ENCODE results near the gene EPHB1.

EPHB1 gene

DNA sequence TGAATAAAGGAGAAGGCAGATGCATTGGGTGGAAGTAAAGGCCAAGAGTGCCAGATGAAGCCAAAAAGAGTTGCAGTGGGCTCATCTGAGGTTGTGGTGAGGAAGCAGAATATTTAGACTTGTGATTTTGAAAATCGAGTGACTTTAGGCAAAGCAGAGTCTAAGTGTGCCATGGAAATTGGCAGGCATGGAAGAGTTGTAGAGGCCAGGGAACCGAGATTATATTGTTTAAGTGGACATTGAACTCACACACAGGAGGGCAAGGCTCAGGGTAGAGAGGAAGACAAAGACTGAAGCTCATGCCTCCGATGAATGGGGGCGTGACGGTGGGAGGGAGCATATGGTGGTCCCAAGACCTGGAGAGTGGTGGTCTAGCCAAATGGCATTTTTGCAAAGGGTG lies 347.5 kb downstream of the EPHB1 start:
- DNase-seq: no peak

DNA sequence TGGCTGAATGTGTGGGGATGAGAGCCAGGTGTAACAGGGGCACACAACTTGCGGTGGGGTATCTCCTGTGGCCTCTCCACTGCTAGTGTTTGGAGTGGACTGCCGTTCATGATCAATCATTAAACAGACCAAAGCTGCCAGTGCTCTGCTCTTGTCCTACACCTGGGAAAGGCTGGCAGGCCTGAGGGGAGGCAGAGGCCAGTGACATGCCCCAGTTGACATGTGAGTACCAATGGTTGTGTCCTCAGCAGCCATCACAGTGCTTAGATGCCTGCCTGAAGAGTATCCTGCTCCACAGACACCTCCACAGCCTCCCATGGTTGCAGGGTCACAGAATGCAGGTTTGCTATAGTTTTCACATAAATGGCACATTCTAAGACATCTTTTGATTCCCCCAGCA lies 348.4 kb downstream of the EPHB1 start:
- DNase-seq: no peak

DNA sequence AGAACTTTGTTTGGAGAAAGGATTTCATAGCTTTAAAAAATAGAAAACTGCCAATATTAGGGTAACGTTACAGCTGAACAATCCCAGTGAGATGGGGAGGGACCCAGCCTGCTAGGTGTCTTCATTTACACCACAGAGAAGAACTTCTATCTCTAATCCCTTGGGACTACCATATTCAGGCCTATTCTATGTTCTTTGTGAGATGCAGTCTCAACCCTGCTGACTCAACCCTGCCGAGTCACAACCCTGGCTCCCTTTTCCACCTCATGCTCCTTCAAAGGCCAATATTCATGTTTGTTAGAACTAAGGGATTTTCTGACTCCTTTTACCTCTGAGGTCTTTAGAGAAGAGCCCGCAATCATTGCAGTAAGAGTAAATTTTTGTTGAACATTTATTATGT lies 350.5 kb downstream of the EPHB1 start:
- no peak for DNase-seq

DNA sequence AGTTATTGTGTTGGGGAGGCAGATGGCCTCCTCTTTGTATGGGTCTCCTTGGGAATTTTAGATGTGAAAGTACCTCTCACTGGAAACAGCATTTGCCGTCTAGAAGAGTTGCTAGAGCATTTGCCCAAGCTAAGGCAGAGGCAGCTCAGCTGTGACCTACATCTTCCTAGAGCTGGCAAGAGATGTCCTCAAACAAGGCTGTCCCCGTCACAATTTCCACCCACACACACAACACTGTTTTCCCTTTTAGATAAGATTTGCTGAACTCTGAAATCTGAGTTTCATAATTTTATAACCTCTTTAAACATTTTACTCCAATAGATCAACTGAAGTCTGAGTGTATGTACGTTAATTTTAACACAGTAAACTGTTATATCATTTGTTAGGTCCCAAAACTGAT lies 352.6 kb downstream of the EPHB1 start:
- DNase-seq: no peak

DNA sequence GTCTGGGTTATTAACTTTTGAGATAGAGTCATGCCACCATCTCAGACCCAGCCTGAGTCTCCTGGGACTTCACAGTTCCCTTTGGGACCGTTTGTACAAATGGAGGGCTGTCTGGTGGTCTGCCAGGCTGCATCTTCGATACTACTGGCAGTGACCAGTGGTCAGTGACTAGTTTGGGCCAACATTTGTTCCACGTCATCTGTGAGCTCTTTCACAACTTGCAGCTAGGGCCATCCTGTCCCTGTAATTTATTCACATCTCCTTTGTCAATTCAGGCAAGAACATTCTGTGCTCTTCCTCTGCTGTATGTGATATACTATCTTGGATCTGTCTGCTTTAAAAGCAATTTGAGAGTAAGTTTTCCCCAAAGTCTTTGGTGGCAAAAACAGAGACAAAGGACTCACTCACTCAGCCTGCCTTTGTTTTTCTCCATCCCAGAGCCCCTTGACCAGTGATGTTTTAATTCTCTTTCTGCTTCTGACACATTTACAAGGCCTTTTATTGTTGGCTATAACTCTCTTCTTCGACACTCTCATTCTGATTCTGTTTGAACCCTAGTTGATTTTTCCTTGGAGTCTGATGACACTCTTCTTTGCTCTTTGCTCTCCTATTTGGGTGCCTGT lies 353.4 kb downstream of the EPHB1 start:
- DNase-seq: no peak

DNA sequence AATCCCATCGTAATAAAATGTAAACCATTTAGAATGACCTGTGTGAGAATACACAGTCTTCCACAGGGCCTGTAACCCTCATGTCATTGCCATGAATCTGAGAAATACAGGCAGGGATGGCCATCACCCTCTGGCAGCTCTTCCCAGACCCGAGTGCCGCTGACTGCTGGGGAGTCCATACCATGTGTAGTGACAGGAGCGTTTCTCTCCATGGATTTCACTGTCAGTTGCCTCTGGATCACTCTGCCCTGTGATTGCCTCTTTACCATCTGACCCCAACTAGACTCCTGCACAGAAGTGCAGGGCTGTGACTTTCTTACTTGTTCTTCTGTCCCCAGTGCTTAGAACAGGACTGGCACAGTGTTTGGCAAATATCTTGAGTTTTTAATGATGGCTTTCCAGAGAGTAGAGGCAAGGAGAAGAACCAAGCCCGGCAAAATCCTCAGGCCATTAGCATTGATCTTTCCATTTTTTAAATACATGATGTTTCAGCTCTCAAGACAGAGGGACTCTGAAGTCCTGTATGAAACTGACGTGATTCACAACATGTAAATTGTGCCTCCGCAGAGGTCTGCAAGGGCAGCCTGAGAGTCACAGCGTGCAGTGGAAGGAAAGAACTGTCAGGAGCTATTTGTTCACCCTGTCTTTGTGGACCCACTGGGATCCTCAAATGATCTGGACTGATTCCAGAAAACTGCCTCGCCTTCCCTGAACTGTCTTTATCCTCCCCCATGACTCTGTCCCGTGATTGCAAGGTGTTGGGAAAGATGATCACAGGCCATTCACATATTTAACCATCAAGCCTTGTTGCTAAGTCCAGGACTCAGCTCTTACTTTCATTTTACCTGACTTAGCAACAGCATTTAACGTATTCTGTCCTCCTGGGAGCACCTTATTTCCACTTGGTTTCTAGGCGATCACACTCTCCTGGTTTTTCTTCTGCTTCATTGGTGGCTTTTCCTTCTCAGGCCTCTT lies 354.9 kb downstream of the EPHB1 start:
- no peak for DNase-seq

DNA sequence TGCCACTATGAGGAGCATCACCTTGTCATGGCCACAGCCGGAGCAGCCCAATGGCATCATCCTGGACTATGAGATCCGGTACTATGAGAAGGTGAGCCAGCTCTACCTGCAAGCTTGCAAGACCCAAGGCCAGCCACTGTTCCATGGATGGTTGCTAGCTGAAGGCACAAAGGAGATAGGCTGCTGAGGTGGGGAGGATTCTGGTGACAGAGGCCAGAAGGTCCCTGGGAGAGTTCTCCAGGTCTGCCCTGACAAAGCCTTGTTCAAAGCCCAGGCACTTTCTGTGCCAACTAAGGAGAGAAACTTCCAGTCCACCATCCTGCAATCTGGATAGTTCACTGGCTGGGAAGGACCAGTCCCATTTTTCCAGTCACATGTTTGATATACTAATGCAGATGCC lies 359.1 kb downstream of the EPHB1 start:
- no peak for DNase-seq

DNA sequence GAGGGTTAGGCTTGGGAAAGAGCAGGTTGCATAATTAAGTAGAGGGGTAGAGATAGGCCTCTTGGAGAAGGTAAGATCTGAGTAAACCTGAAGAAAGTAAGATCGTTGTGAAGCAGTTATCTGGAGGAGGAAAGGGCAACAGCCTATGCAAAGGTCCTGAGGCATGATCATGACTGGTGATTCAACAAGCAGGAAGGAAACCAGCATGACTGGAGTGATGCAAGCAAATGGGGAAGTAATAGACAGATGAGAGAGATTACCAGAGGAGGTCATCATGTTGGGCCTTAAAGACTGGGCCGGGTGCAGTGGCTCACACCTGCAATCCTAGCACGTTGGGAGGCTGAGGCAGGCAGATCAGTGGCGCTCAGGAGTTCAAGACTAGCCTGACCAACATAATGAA lies 360.2 kb downstream of the EPHB1 start:
- no peak for DNase-seq

DNA sequence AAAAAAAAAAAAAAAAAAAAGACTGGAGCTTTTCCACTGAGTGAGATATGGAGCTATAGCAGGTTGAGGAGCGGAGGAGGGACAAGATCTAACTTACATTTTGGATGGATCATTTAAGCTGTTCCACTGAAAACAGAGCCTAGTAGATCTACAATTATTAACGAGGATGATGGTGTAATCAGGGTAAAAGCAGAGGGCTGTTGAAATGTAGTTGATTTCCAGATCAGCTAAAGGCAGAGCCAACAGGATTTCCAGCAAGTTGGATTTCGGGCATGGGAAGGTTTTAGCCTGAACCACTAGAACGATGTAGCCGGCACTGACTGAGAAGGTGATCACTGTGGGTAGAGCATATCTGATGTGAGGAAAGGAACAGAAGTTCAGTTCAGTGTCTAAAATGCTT lies 360.7 kb downstream of the EPHB1 start:
- DNase-seq: no peak

DNA sequence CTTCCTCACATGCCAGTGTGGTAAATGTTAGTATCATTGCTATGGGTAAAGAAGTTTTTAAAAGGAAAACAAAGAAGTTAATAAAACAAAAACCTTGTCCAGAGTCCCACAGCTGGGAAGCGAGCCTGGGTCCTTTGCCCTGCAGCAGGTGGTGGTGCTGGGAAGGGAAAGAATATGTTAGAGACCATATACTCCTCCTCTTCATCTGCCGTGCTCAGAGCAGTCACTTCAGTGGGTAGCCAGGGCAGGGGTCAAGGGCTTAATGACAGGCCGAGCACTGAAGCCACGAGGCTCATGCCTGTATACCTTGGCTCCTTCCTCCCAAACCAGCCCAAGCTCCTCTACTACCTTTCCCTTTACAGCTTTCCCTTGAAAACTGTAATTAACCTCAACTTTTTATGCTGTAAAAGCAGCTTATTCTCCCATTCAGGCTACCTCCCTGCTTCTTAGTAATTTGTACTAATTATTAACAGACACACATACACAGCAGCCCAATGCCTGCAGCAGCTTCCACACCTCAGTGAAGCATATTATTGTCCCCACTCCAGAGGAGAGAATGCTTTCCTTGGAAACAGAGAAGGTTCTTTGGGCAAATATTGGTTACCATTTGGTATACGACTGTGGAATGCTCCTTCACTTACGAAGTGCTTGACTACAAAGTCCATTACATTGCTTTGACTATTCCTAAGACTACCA lies 362.1 kb downstream of the EPHB1 start:
- no peak for DNase-seq

DNA sequence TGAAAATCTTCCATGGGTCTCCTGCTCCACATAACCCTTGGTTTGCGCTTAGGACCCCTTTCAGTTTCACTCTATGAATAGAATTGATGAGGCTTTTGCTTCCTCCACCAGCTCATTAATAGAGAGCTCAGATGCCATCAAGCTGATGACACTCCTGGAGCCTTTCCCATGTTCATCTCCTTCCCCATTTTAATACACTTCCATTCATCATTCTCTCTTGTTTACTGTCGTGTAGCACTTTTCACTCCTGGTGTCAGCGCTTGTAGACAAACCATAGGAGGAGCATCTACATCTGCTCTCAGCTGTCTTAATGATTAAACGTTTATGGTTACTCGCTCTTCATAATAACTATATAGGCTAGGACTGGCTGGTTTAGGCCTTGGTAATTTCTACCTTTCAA lies 363.5 kb downstream of the EPHB1 start:
- DNase-seq: no peak

DNA sequence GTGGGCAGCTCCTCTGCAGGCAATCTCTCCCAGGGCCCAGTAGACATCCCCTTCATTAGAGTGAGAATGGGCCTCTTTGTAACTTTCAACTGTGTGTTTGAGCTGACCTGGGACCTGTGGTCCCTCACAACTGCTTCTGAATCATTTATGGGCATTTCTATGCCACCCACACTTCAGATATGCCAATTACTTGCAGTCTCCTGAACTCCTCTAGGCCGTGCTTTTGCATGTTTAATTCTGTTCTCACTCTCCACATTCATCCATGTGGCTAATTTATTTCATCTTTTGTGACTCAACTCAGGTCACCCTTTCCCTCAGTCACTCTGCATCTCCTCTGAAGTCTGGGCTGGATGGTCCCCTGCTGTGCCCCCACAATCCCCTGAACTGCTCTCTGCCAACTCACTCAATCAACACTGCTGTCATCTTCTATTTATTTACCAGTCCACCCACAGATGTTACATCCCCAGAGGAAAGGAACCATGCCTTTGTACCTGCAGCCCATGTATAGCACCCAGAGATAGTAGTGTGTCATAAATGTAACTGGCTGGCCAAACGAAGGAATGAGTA lies 364.7 kb downstream of the EPHB1 start:
- no peak for DNase-seq

DNA sequence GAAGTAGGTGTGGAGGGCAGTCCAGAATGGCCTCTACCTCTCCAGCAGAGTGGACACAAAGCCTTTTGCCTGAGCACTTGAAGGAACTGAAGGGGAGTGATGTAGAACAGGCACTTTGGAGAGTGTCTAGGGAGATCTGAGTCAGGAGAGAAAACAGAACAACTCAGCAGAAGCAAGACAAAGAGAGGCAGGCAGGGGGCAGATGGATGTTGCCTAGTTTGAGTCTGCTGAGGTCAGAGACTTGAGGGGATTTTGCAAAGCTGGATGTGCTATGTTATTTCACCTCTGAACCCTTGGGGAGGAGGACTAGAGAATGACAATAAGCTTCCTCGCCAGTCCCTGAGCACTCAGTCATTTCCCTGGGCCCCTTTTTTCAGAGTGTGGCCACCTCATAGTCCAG lies 366.4 kb downstream of the EPHB1 start:
- no peak for DNase-seq

DNA sequence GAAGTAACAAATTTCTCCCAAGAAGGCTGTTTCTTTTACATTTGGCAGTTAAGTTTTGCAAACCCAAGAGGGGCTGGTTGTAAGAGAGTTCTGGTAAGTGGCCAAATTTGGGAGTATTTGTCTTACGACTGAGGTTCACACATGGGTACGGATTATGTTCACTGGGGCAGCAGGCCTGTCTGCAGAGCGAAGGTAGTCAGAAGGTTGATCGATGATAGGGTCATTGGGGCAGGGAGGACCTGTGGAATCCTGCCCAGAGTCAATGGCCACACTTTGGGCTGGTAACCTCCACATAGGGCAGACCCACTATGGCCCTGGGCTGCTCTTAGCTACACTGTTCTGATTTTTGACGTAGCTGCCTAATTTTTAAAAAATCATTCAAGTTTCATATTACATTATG lies 368.6 kb downstream of the EPHB1 start:
- DNase-seq: no peak

DNA sequence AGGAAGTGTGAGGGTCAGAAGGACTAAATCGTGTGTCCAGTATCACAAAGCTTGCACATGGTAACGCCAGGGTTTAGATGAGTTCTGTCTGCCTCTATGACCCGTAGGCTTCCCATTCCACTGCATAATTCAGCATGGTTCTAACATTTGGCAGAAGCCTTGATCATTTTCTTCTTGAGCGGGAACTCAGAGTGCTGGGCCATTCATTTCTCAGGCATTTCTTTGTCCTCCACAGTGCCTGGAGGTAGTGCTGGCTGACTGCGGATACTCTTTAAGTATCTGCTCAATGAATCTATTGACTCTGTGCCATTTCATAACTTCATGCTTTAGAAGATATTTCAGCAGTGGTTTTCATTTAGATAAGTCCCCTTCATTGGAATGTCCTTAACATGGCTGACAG lies 370.2 kb downstream of the EPHB1 start:
- DNase-seq: no peak

DNA sequence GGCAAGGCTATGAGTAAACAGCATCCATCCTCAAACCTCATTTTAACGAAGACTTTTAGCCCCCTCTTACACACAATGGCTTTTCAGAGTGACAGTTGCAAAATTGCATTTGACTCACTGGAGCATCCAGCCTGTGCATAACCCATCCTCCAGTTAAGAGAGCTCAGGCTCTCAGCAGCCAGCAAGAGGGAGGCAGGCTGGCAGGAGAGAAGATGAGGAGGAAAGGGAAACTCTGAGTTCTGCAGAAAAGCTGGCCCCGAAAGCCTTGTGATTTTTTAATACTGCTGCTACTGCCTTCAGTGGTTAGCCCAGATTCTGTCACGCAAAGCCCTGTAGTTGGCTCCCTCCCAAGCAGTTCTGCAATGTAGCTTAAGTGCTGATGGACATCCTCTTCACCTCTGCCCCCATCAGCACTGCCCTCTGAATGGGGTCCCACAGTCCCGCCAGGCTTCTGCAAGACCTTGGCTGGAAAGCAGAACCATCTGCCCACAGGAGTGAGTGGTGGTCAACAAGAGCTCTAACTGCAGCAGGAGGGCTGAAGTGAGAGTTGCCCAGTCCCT lies 371.3 kb downstream of the EPHB1 start:
- no peak for DNase-seq

DNA sequence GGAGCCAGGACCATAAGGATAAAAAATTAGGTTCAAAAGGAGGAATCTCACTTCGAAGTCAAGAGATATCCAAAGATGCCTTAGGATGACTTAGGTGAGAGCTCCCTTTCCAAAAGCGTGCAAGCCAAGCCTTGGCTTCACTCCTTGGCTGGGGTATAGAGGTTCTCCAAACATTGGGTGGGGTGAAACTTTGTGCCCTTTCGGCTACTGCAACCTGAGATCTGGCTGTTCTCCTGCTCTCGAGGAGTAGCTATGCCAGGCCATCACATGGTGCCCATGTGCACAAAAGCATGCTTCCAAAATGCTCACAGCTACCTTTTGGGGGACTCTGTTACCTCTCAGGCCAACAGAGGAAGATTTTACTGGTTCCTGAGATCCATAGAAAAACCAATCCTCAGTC lies 373.8 kb downstream of the EPHB1 start:
- no peak for DNase-seq

DNA sequence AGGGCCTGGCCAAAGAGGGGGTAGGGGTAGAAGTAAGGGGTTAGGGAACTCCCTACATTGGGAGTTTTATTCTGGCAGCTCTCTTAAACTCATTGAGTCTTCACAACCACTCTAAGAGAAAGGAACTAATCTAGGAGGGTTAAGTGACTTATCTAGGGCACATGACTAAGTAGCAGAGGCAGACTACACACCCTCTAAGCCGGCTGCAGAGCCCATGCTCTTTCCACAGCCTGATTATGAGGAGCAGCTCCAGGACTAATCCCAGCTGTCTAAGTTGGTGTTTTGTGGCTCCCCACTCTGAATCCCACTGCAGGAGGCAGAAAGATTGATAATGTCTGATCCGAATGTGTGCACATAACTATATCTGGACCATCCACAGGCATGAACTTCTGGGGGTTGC lies 374.6 kb downstream of the EPHB1 start:
- no peak for DNase-seq

DNA sequence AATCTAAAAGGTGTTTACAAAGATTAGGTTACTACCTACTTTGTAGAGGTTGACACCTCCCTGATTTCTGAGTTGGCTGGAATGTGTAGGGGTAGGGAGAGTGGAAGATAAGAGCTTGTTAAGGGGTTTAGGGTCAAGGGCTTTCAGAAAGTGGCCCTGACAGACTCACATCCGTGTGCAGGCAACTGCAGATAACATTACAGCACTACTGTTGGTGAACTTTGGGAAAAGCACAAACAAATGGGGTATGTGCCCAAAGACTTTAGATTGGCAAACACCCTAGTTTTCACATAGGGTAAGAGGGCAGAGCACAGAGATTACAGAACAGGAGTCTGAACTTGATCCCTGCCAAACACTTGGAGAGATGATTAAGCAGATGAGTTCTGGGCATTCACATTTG lies 375.7 kb downstream of the EPHB1 start:
- no peak for DNase-seq

DNA sequence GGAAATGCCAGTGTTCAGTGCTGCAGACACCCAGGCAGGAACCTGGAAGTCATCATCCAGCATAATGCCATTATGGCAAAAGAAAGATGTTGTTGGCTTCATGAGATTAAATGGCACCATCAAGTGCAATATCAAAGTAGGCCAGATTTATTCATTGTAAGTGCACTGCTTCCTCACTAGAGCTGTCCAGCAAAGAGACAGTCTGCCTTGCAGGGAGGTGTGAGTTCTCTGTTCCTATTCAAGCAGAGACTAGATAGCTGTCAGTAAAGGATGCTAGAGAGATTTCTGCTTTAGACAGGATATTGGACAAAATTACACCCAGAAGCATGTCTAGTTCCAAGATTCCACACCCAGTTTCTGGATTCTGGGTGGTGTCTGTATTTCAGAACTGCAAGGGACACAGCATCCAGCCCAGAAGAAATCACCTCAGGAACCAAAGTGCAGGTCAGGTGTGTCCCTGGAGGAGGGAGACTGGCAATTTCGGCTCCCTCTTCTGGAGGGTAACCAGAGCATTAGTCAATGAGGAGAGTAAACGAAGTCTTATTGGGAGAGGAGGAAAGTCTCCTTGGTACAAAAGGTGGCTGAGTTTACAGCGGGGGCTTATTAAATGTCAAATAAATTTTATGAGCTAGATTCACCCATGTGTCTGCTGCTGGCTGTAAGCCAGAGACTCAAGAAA lies 377.3 kb downstream of the EPHB1 start:
- no peak for DNase-seq

DNA sequence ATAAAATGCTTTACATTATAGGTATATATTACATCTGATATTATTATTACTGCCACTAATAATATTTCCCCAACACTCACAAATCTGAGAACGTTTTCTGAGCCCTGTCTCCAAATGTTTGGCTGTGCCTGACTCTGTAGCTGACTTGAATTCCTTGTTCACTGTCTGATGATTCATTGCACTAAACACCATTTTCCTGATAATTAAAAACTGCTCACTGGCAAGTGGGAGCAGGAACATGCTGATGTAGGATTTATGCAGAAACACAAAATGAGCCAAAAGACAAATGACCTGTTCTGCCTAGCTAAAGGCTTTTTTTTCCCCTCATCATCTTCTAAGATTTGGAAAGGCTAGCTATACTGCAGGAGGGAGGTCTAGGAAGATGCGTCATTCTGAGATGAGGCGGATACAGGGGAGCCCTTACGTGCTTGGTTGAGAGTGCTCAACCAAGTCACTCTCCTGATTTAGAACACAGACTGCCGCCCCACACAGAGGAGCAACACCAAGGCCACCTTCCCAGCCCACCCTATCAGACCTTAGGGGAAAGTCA lies 380.7 kb downstream of the EPHB1 start:
- no peak for DNase-seq

DNA sequence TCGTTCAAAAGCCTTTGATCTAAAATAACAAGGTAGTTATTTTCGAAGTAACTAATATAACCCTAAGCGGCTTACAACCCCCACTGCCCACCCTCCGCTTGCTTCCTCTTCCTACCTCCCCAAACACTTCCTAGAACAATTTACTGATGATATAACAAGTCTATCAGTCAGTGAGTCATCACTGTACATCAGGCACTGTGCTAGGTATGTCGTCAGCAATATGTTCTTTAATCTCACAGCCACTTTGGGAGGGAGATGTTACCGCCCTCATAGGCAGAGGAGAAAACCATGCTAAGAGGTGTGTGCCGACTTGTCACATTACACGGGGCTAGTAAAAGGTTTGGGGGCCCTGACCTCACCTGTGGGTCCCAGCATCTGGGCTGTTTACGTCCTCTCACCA lies 381.8 kb downstream of the EPHB1 start:
- DNase-seq: no peak

Data from amniotic stem cell (primary cell).